Measurements from ENCODE around the gene ELN.
A peak's percentile ranks its signal among the peaks of the same experiment; 100 is the strongest.

ELN gene

DNA sequence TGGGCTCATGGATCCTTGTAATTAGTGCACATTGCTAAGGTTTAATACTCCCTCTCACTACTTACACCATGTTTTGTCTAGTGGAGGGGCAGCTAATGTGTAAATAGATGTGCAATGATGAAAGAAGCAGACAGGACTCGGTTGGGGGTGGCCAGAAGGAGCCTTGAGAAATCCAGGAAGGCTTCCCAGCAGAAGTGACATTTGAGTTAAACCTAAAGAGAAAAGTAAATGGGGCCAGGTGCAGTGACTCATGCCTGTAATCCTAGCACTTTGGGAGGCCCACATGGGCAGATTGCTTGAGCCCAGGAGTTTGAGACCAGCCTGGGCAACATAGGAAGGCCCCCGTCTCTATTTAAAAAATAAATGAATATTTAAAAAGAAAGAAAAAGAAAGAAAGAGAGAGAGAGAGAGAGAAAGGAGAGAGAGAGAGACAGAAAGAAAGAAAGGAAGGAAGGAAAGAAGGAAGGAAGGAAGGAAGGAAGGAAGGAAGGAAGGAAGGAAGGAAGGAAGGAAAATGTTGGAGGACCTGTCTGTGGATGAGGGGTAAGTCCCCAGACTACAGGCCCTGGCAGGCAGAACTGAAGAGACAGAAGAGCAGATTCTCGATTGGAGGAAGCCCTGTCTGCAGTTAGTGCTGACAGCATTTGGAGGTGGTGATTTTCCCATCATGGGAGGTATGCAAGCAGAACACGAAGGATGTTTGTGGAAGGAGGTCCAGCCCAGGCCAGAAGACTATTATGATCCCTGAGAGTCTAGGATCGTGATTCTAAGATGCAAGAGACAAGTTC lies 3.6 kb downstream of the ELN start:
- DNase-seq (ENCODE audit: low read depth) = no peak
- H3K4me3 ChIP-seq (ENCODE audit: low read length) = no peak overlapping the region
- TF ChIP-seq, protein P1, sequence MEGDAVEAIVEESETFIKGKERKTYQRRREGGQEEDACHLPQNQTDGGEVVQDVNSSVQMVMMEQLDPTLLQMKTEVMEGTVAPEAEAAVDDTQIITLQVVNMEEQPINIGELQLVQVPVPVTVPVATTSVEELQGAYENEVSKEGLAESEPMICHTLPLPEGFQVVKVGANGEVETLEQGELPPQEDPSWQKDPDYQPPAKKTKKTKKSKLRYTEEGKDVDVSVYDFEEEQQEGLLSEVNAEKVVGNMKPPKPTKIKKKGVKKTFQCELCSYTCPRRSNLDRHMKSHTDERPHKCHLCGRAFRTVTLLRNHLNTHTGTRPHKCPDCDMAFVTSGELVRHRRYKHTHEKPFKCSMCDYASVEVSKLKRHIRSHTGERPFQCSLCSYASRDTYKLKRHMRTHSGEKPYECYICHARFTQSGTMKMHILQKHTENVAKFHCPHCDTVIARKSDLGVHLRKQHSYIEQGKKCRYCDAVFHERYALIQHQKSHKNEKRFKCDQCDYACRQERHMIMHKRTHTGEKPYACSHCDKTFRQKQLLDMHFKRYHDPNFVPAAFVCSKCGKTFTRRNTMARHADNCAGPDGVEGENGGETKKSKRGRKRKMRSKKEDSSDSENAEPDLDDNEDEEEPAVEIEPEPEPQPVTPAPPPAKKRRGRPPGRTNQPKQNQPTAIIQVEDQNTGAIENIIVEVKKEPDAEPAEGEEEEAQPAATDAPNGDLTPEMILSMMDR (IDR thresholded peaks at IDR 0.05; ENCODE audit: insufficient read depth, low read depth, low read length, missing control alignments) = no peak

DNA sequence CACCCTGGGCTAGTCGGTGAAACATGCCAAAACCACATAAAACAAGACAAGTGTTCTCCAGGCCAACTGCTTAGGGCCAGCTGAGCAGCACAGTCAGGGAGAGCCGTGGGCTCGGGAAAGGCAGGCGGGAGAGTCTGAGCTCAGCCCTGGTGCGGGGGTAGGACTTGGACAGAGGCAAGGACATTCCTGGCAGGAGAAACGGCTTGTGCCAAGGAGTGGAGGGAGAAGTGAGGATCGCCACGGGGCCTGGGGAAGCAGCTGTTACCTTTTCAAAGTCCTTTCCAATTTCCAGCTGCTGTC lies 4.2 kb downstream of the ELN start:
- TF ChIP-seq, protein P1 (IDR thresholded peaks at IDR 0.05; ENCODE audit: insufficient read depth, low read depth, low read length, missing control alignments) = no peak
- H3K4me3 ChIP-seq (ENCODE audit: low read length) = no peak overlapping the region
- peak; percentile 38 for DNase-seq (ENCODE audit: low read depth)

DNA sequence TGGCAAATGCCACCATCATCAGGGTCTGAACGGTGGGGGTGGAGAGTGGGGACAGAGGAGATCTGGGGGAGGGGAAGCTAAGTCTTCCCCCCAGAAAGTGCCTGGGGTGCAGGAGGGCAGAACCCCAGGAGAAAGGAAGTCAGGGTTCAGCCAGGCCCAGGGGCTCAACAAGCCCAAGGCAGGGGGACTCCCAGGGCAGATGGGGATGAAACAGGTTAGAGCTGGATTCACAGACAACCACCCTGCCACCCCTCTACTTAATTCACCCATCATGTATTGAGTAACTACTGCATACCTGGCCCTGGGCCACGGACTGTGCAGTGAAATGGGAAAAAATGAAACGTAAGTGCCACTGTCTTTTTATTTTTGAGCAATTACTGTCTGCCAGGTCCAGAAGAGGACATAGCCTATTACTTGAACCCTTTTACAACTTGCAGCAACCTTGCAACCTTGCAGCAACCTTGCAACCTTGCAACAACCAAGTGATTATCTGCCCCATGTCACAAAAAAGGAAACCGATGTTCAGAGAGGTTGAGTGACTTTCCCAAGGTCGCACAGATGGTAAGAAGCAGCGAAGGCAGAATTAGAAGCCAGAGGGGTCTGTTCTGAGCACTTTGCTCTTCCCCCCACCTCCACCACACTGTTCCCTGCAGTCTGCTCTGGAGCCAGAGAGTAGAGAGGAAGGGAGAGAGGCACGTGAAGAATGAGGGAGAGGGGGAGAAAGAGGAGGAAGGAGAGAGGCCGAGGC lies 4.8 kb downstream of the ELN start:
- TF ChIP-seq, protein P1 (IDR thresholded peaks at IDR 0.05; ENCODE audit: insufficient read depth, low read depth, low read length, missing control alignments) = no peak
- H3K4me3 ChIP-seq (ENCODE audit: low read length) = no peak overlapping the region
- DNase-seq (ENCODE audit: low read depth) = no peak

DNA sequence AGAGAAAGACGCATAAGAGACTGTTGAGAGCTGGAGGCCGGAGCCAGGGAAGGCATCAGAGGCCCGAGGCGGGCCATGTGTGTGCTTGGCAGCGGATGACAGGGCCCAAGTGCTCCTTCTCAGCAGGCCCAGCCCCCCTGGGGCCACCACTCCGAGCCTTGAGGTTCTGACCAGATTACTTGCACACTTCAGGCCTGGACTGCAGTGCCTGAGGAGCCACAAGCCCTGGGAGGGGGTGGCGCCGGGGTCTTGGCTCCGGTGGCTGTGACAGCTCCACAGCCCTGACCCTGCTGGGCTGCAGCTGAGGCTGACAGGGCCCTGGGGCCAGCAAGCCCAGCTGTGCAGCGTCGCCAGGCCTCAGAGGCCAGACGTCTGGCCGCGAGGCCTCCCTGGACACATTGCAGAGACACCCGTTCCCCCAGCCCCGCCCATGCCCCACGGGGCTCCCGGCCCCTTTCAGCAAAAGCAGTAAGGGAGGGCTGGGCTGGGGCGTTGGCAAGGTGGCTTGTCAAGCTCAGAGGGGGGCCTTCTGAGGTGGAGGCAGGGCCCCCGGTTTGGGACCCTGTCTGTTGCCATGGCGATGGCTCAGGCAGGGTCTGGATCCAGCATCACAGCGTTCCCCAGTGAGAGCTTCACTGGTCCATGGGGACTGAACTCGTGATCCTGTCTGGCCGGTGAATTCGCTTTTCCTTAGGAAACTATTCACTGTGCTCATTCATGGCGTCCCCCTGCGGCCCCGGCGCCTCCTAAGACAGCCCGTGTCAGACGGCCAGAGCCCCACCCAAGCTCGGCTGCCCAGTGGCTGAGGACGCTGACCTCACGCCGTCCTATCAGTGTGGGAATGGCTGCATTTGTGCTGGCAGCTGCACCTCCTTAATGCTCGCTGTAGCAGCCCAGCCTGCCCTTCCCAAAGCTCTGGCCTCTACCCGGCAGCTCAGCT lies 5.7 kb downstream of the ELN start:
- TF ChIP-seq, protein P1 (IDR thresholded peaks at IDR 0.05; ENCODE audit: insufficient read depth, low read depth, low read length, missing control alignments) = no peak
- no peak overlapping the region for H3K4me3 ChIP-seq (ENCODE audit: low read length)
- DNase-seq (ENCODE audit: low read depth) = no peak

DNA sequence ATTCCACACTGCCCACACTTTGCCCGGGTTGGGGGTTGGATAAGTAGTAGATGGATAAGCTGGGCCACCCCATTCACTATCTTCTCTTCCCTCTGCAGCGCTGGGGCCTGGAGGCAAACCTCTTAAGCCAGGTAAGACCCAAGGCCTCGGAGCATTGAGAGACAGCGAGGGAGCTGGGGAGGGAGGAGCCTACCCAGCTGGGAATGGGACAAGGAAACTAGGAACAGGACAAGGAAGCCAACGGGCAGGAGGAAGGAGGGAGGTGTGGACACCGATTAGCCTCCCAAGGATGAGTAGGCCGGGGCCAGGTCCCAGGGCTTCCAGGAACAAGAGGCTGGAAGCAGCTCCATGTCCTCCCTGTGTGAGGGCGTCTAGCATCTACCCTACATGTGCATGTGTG lies 9.6 kb downstream of the ELN start:
- H3K4me3 ChIP-seq (ENCODE audit: low read length) = no peak overlapping the region
- TF ChIP-seq, protein P1 (IDR thresholded peaks at IDR 0.05; ENCODE audit: insufficient read depth, low read depth, low read length, missing control alignments) = no peak
- DNase-seq (ENCODE audit: low read depth) = no peak

DNA sequence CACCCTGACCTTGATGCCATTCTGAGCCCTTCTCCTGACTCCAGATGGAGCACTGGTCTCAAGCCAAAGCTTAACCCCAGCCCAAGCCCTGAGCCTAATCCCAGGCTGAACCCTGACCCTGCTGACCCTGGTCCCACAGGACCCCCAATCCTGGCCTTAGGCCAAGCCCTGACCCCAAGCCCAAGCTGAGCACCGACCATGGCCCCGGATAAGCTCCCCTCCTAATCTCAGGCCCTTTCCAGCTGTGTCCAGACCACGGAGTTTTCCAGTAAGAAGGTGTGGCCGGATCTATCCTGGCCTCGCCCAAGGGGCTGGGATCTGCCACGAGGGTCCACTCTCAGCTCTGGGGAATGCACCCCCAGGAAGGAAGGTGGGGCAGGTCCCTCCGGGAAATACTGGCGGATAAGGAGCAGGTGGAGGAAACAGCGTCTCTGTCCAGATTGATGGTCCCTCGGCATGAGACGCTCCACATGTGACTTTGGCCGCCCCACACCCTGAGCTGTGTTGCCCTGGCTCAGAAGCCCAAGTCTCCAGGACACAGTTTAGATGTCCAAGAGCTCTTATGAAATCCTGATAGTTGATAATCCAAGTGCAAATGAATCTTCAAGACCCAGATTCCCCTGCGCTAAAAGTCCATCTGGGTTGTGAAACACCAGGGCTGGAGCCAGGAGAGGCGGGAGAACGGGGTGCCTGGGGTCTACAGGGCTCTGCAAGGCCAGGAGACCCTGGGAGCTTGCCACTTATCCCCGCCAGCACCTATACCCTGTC lies 10.4 kb downstream of the ELN start:
- DNase-seq (ENCODE audit: low read depth) = no peak
- H3K4me3 ChIP-seq (ENCODE audit: low read length) = no peak overlapping the region
- TF ChIP-seq, protein P1 (IDR thresholded peaks at IDR 0.05; ENCODE audit: insufficient read depth, low read depth, low read length, missing control alignments) = no peak

All from epithelial cell of esophagus (primary cell).